ENCODE data around the gene TMEM250.

The TMEM250 gene

DNA sequence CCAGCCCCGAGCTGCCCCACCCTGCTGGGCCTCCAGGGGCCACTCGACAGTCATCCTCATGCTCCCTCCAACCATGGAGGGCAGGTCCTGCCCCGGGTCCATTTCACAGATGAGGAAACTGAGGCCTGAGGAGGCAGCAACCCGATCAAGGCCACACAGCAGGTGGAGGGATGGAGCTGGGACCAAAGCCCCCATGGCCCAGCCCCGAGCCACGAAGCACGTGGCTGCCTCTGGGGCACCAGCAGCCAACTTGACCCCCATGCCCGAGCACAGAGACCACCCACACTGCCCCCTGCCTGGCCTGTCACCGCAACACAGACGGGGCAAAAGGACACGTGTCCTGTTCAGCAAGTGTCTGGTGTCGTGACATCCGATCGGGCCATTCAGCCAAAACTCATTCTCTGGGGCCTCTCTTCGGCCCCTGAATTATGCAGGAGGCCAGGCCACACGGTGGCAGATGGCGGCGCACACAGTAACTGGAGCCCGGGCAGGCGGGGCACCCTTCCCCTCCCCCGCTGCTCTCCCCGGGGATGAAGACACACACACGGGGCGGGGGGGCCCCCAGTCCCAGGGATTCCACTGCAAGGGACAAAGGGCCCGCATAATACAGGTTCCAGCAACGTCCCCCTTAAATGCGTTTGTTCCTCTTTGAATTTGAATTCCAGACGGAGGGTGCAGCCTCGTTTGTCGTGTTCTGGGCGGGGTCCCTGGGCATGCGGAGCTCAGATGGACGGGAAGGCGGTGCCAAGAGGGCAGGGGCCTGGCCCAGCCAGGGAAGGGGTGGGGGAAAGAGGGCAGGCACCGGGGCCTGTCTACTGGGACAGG, 29.4 kb upstream of the TMEM250 start:
- no peak for DNase-seq (ENCODE audit: low spot score)

DNA sequence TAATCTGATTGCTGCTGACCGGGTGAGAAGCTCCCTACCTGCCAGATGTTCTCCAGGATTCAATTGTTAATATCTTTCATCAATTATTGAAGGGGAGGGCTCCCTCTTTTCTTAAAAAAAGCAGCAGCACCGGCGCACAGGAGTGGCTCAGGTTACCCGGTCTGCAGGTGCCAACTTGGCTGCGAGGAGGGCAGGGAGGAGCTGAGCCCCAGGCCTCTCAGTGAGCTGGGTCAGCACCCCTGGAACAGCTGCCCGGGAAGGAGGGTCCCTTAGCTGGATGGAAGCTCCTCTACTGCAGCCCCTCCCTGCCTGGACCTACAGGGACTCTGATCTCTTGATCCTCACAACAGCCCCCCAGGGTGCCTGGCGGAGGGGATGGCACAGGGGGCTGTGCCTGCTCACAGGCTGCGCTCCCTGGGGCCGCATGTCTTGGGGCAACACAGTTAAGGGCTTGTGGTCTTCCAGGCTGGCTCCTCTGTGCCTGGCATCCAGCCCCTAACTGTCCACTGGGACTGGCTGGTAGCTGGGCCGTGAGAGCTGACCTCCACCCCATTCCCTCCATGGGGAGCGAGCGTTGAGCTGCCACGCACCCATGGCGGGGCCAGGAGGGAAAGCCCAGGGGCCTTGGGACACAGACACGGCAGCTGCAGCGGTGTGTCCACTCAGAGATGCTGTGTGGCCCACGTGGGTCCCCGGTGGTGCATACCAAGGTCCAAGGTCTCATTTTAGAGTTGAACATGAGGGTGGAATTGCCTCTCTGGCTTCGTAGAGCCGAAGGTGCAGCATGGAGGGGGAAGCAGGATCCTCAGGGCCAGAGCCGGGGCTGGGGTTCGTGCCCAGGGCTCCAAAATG, 28.6 kb upstream of the TMEM250 start:
- no peak for DNase-seq (ENCODE audit: low spot score)

DNA sequence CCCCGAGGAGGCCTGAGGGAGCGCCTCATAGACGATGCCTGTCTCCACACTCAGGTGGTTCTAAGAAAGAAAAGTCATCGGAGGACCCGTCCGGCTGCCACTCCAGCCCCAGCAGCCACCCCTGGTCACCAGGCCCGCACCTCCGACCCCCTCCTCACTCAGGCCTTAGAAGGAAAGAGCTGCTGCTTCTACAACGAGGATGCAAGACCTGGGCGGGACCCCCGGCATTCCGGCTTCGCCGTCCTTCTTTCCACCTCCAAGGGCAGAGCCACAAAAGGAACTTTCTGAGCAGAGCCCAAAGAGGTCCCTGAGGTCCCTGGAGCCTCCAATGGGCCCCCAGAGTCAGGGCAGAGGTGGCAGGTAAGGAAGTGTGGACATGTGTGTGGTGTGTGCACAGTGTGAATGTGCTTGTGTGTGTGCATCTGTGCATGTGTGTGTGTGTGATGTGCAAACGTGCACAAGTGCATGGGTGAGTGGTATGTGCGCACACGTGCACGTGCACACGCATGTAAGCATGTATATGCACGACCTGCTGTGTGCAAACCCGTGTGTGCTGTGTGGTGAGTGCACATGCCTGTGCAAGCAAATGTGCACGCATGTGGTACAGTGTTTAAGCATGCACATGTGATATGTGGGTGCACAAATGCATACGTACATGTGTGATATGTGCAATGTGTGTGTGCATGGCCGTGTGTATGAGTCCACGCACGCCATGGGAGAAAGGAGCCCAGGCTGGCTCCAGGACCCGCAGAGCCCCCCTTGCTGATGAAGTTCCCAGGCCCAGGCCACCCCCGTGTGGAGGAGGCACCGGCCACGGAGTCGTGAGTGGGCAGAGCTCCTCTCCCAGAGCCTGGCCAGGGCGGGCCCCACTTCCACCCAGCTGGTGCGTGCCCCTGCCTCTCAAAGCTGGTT, 27.7 kb upstream of the TMEM250 start:
- DNase-seq (ENCODE audit: low spot score): no peak

DNA sequence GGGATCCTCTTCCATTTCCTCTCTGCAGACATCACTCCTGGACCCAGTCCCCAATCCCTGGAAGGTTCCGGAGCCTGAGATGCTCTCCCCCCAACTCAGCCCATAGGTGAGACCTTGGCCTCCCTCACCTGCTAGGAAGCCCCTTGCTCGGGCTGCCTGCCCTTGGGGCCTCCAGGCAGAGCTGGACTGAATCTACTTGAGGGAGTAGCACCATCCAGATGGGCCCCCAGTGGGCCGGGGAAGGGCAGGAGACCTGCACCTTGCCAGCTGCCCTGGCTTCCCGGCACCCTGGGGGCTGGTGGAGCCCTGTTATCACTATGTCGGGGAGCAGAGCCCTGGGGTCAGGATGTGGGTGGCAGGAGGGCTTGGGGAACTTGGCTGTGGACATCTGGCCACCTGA, 26.9 kb upstream of the TMEM250 start:
- no peak for DNase-seq (ENCODE audit: low spot score)

DNA sequence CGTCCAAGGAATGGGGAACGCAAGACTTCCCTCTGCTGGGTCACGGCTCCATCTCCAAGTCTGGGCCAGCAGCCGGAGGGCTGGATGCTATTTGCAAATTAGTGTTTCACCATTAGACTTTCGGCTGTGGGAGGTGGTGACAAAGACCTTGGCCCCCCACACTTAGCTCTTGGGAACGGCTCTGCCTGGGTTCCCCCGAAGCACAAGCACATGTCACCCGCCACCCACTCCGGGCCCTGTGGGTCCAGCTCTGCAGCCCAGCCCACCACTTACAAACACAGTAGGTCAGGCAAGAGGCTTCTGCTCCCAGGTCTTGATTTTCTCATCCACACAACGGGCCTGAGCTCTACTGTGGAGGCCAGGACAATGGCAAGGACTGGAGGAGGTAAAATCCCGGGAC, 25.8 kb upstream of the TMEM250 start:
- DNase-seq (ENCODE audit: low spot score): no peak

DNA sequence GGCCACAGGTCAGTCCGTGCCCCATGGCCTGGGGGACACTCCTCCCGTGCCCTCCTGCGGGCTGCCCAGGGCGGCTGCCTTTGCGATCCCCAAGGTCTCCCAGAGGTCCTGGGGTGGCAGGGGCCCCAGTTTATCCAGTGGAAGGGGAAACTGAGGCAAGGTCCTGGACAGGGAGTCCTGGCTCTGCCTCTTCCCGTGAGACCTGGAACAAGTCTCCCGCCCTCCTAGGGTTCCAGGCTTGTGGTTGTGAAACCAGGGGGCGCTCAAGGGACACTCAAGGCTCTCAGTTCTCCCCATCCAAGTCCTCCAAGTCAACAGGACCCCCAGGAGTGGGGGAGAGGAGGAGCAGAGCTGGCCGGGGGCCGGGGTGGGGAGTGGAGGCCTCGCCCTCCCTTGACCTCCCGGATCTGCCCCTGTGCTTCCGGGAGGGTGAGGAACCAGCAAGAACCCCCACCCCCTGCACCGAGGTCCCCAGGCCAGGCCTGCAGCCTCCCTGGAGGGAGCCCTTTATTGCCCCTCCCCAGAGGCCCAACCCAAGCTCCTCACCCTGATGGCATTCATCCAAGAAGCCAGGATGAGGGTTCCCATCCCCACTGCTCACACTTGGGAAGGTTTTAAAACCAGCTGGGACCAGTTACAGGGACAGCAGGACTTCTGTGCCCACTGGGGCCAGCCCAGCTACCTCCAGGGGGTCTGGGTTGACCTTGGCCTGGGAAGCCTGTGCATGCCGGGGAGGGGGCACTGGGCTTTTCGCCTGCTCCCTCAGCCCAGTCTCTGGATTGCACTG, 24.7 kb upstream of the TMEM250 start:
- peak; percentile 31 for DNase-seq (ENCODE audit: low spot score)

DNA sequence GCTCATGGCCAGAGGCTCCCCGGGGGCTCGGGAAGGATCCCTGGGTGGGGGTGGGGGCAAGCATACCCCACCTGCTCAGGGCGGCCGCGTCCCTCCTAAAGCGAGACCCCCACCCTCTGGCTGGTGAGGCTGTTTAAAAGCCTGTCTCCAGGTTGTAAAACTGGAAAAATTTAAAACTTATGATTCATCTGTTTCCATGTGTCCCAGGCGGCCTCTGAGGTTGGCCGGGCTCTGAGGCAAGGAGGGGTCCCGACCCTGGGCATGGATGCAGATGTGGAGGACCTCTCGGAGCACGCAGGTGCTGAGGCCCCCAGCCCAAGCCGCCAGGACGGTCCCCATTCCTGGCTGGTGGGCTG, 24.2 kb upstream of the TMEM250 start:
- DNase-seq (ENCODE audit: low spot score): no peak

DNA sequence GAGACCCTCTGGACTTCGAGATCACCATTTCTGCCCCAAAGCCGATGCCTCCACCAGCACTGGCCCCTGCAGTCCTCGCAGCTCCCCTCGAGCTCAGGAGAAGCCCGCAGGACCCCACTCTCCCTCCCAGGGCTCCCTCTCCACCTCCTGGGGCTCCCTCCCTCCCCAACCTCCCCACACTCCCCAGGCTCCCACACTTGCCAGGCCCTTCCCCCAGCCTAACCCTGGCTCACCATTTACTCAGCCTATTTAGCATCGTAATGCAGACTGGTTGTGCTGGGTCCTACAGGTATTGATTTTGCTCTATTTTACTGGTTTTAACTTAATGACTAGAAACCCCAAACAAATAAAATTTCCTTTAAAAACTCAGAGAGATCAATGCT, 23.7 kb upstream of the TMEM250 start:
- DNase-seq (ENCODE audit: low spot score): no peak

DNA sequence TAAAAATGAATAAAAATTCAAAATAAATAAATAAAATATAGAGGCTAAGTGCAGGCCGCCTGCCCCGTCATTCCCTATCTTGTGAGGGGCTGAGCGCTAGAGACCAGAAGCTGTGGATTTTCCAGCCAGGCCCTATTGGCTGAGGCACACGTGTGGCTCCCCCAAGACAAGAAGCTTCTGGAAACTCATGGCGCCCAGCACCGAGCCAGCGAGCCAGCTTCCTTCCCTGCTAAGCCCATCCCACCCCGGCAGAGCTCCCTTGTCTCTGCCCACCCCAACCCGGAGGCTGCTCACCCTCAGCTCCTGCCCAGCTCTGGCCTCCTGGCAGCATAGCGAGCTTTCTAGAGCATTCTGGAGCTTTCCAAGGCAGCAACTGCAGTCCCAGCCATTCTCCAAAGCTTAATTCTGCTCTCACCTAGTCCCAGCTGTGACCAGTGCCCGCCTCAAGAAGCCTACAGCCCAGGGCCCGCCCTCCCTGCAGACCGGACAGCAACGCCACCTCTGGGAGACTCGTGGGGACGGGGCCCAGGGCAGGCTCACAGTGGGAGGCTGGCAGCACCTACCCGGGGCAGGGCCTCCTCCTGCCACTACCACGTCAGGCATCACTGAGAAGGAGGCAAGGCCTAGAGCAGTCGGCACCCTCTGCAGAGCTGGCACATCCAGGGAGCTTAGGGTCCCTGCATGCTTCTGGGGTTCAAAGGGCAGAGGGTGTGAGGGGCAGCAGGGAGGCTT, 23.2 kb upstream of the TMEM250 start:
- no peak for DNase-seq (ENCODE audit: low spot score)

DNA sequence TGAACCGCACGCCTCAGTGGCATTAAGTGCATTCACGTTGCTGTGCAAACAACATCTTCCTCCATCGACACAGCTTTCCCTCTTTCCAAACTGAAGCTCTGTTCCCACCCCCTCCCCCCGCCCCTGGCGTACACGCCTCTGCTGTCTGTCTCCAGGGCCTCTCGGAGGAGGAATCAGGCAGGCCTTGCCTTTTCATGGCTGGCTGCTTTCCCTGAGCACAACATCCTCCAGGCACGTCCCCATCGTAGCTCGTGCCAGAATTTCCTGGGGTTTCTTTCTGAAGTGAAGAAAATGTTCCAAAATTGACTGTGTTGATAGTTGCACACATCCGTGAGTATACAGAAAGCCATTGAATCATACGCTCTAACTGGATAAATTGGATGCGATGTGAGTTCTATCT, 22.3 kb upstream of the TMEM250 start:
- no peak for DNase-seq (ENCODE audit: low spot score)

DNA sequence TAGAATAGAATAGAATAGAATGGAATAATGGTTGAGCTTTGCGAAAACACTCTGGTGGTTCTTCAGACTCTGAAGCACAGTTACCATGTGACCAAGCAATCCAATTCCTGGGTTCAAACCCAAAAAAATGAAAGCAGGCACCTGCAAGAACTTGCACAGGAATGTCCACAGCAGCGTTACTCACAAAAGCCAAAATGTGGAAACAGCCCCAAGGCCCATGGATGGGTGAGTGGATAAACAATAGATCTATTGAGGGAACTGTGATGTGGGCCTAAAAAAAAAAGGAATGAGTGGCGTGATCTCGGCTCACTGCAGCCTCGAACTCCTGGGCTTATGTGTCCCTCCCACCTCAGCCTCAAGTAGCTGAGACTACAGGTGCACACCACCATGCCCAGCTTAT, 21.4 kb upstream of the TMEM250 start:
- DNase-seq (ENCODE audit: low spot score): no peak

DNA sequence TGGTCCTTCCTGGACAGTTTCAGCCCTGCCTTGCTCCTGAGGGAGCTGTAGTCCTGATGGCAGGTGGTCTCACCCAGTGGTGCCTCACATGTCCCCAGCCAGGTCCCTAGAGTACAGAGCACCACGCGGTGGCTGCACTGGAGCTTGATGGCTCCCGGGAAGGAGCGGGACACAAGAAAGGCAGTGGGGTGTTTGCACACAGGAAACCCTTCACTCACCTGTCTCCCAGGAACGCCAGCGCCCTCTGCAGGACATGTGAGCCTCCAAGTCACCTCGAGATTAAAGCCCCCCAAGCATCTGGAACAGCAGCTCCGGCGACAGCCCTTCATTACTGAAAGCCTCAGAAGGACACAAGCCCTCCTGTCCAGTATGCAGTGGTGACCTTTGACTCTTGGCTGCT, 19.9 kb upstream of the TMEM250 start:
- peak; percentile 45 for DNase-seq (ENCODE audit: low spot score)

DNA sequence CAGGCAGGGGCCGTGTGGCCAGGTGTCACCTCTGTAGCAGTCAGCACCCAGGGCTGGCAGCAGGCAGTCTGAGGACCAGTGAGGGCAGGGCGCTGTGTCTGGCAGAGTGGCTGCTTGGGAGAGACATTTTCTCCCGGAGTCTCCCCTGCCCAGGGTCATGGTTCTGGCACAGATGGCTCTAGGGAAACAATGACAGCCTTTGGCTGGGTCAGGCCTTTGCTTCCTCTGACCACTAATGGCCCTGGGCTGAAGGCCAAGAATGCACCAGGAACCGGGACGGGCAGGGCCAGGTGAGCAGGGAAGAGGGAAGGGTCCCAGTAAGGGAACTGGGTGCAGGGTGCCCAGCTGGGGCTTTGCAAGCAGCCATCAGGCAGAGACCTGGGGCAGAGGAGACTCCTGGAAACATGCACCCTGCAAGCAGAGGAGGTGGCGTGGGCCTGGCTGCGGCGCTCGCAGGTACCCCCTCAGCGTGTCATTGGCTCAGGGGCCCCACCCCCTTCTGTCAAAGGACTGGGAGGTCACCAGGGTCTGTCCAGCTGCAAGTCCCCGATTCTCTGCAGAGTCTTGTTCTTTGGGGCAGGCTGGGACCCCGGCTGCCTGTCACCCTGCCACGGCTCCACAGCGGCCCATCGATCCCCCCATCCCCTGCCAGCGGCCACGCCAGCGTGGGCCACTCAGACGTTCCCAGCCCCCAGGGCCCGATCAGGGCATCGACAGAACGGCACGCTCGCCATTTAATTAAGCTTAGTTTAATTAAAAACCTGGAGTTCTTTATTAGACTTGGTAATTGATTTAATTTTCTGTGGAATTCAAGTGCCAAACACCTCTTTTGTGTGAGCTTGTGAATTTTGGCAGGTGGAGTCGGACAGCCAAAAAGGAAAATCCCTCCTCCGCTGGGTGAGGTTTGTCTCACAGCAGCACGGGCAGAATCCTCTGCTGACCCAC, 18.9 kb upstream of the TMEM250 start:
- DNase-seq (ENCODE audit: low spot score): no peak

DNA sequence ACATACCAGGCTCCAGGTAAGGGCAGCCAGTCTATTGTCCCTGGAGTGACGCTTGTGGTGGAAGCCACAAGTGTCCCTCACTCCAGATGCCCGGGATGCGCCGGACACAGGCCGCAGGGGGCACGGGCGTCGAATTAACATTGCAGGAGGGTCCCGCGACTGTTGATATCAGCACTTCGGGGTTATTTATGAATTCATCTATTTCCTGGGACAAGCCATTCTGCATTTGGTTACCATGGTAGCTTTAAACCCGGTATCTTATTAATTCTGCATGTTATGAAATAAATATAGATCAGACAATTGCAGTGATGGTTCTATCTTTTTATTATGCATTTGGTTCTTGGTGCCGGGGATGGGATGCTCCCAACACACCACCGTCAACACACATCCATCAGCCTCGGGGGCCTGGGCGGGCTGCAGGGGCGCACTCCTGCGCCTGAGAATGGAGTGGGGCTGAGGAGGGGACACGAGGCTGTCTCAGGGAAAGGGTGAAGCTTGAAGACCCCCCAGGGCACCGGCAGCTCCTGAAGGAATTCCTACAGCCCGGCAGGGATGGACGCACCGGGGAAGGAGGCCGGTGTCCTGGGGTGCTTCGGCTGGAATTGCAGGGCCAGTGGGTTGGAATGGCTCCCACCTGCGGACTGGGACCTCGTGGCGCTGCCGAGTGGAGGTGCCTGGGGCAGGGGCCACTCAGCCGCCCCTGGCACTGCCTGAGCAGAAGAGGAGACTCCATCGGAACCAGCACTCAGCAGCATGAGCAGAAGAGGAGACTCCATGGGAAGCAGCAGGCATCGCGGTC, 17.7 kb upstream of the TMEM250 start:
- DNase-seq (ENCODE audit: low spot score): no peak

DNA sequence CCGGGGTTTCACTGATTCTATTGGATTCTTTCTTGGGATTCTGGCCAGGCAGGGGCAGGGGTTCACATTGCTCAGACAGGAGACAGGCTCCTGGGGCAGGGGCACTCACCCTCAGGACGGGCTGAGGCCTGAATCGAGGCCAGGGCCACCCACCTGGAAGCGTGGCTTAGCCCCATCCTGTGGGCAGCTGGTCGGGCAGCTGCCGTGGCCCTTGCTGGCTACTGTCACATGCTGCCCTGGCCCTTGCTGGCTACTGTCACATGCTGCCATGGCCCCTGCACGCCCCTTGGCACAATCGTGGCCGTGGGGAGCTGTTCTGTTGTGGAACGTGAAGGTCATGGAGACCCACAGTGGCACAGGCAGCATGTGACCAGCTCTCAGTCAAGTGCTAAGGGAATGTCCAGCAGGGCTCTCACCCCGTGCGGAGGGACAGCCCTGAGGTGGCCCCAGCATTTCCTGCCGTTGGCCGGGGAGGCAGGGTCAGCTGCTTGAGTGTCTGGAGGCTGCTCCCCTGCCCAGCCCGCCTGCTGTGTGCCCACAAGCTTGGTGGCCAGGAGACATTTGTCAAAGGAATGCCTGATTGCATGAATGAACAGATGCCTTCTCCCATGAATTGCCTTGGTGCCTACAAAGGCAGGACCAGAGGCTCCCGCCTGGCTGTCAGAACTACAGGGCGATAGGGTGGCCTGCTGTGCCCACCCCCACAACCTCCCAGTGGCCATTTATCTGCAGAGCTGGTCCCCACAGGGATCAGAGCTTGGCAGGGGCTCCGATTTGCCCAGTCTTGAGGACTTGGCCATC, 16.9 kb upstream of the TMEM250 start:
- no peak for DNase-seq (ENCODE audit: low spot score)

DNA sequence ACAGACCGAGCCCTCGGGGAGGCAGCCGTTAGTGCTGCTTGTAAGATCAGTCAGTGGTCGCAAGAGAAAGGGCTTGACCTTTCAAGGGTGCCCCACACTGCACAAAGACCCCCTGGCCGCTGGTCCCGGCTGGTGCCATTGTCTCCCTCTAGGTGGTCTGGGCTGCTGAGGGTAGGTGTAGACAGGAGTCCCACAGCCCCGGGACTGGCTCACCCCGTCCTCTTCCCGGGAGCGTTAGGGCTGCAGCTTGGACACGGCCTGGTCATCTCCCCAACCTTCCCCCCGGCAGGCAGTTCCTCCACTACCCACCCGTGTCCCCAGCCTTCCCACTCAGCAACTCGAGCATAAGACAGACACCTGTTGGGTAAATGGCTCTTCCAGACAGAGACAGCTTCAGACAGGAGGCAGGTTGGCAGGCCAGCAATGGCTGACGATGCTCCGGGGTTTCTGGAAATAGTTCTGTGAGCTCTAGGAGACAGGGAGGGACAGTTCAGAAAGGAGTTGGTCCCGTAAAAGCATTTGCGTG, 15.3 kb upstream of the TMEM250 start:
- no peak for DNase-seq (ENCODE audit: low spot score)

DNA sequence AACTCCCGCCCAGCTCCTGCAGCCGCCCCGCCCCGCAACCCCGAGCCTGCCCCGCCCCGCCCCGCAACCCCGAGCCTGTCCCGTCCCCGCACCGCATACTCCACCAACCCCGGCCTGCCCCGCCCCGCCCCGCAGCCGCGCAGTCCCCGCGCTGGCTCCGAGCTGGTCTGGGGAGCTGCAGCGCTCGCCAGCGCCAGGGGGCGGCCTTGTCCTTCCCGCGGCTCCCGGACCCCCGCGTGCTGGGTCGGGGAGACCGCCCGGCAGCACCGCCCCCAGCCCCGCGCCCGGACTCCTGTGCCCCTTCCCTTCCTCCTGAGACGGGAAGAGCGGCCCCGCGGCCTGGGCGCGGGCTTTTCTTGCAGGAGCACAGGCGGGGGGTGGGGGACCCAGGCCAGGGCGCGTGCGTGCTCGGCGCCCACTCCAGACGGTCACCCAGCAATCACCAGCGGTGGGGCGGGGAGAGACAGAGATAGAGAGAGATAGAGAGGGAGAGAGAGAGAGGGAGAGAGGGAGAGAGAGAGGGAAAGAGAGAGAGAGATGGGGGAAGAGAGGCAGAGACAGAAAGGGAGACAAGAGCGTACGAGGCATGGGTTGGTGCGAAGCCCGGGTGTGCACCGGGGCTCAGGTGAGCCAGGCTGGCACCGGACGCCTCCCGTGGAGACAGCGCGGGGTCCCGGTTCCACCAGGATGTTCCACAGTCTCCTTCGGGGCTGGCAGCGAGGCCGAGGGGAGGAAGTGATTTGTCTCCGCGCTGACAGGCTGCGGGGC, 14.7 kb upstream of the TMEM250 start:
- no peak for DNase-seq (ENCODE audit: low spot score)
